Fibroblast of the conjunctiva (primary cell): ENCODE data around the gene NPAS3.
A peak's percentile ranks its signal among the peaks of the same experiment; 100 is the strongest.

Source experiments
- DNase-seq: peaks from one replicate; pipeline ENCODE4 v3.0.0-alpha.2; 2010; ENCODE audit warnings: low read depth

Gene NPAS3

GRCh38 chr14:33836900-33837577 is 898.4 kb downstream of the NPAS3 start:
- DNase-seq, result no peak

DNA sequence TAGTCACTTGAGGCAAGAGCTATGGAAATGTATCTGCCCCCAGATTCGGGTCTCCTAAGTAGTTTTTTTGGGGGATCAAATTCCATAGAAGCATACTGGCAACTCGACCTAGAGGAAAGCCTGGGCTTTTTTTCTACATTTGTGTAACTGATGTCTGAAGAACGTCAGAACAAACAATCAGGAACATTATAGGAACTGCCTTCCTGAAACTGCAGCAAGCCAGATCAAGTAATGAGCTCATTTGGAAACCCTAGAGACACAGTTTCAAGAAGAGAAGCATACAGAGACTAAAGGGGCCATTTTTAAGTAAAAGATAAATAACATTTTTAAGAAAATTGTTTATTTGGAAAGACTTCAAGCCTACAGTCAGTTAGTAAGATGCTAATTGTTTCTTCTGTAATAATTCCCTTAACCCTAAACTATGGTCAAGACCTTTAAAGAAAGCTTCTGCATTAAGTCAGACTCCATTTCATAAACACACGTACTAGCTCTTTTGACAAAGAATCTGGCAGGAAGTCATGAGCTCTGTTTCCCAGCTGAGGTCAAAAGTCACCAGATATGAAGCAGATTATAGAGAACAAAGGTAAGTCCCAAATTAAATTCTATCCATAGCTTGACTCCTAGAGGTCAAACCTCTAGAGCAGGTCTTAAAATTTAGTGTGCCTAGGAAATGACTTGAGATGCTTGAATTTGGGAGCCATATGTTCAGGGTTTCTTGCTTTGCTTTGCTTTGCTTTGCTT is 899.4 kb downstream of the NPAS3 start:
- DNase-seq, result no peak

DNA sequence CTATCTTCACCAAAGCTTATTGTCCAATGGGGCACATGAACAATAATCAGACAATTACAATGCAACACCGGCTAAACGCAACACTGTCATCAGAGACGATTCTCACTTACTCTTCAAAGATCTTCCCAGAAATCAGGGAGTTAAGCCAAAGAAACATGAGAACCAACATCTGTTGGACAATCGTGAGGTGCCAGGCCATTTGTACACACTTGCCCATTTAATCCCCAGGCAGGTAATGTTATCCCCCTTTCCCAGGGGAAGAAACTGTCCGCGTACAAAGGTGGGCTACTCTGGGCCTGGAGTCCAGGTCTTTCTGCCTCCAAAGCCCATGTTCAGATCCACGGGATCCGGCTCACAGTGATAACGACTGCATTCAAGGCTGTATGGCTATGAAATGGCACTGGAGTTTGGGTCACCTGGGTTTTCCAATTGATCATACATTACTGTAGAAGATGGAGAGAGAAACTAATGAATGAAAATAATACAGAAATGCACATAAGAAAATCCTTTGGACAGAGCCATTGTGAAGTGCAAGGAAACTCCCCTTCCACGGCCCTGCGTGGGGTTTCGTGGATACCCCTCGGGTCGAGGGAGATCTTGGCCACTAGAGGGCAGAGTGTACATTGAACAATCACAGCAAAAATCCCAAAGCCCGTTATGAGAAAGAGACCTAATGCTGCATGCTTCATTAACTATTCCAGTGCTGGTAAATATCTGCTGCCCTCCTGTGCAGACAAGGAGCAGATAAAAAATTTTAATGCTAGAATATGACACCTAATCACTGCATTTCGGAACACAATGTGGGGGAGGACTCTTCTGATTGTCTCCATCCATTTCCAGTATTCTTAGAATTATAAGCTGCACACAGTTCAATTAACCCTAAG is 900.8 kb downstream of the NPAS3 start:
- peak; percentile 21 for DNase-seq

GRCh38 chr14:33840797-33841196 is 902.1 kb downstream of the NPAS3 start:
- no peak for DNase-seq

GRCh38 chr14:33842299-33842698 is 903.6 kb downstream of the NPAS3 start:
- no peak for DNase-seq

GRCh38 chr14:33844118-33844517 is 905.4 kb downstream of the NPAS3 start:
- no peak for DNase-seq

- no peak for DNase-seq
Observed at GRCh38 chr14:33846100-33846824, 907.6 kb downstream of the NPAS3 start.

DNA sequence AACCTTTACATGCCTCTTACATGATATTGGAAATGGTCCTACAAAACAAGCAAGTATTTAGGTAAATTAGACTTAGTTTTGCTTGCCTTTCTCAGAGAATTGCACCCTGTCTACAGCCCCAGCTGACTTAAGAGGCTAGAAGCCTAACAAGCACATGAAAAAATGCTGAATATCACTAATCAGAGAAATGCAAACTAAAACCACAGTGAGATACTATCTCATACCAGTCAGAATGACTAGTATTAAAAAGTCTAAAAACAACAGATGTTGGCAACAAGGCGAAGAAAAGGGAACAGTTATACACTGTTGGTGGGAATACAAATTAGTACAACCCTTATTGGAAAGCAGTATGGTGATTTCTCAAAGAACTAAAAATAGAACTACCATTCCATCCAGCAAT is 908.4 kb downstream of the NPAS3 start:
- peak; percentile 20 for DNase-seq

GRCh38 chr14:33848009-33848408 is 909.3 kb downstream of the NPAS3 start:
- DNase-seq, result no peak

DNA sequence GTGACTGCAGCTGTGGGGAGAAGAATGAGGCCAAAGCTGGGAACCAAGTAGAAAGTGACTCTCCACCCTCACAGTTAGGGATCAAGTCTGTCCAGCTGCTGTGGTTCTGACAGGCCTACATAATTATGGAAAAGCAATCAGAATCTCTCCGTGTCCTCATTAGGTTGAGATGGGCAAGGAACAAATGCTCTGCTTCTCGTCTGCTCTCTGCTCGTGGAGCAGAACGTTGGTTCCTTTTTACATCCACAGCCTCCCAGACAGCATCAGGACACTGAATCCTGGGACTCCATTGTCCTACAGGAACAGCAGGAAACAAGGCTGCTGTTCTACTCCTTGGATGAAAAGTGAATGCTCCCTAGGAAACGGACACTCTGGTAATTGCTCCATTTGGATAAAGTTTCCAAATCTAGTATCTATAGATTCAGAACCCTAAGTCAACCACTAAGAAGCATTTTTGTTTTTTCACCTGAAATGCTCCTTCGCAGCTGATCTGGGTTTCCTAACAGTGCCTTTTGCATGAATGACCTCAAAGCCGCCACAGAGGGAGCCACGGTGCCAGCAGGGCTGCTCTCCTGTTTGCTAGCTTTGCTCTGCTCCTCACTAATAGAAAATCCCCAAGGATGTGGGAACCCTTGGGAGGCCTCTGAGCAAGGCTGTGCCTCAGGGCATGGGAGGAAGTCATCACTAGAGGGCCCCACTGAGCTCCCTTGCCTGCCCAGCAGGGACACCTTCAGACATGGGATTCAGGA is 910.2 kb downstream of the NPAS3 start:
- DNase-seq, result no peak

GRCh38 chr14:33849455-33849801 is 910.7 kb downstream of the NPAS3 start:
- DNase-seq, result no peak

- no peak for DNase-seq
Observed at GRCh38 chr14:33850826-33851225, 912.1 kb downstream of the NPAS3 start.

DNA sequence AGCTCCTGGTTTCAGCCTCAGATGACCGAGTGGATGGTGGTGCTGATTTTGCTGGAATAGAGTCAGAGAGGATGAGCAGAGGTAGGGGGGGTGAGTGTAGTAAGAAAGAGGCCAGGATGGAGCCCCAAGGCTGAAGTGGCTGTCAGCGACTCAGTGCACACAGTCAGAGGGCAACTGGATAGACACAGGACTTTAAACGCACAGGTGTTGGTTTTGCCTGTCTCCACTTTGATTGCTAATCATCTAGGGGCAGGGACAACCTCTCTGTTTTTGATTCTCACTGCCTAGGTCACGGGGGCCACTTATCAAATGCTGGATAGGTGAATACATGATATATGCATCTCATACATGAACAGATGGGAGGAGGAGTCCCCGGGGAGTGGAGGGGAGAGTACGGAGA is 912.7 kb downstream of the NPAS3 start:
- DNase-seq, result no peak

- no peak for DNase-seq
Observed at GRCh38 chr14:33851931-33852330, 913.3 kb downstream of the NPAS3 start.
